GM06990 (cell line): ENCODE results near the gene ASAP2.

Experiments
- DNase-seq: peaks from one replicate; pipeline ENCODE4 v3.0.0-alpha.2; 2011; ENCODE audit not compliant: insufficient read length; ENCODE audit errors: extremely low read depth
- H3K27me3 ChIP-seq: replicated peaks from 2 replicates; pipeline ENCODE4 v1.6.0; 2011; ENCODE audit warnings: low read length; ENCODE audit not compliant: control insufficient read depth, insufficient read depth
- H3K36me3 ChIP-seq: 2 replicates; pipeline ENCODE4 v1.5.1; 2011; ENCODE audit warnings: low read length; ENCODE audit not compliant: control insufficient read depth, insufficient read depth
- H3K4me3 ChIP-seq: replicated peaks from 2 replicates; pipeline ENCODE4 v1.5.1; 2011; ENCODE audit warnings: low read depth, mild to moderate bottlenecking, control low read depth, low read length
- CTCF ChIP-seq: IDR thresholded peaks from 2 replicates; pipeline ENCODE4 v1.5.1; 2011; ENCODE audit warnings: low read length, control low read depth, mild to moderate bottlenecking, inconsistent platforms; ENCODE audit not compliant: insufficient read depth, poor library complexity, severe bottlenecking

ASAP2 gene

GRCh38 chr2:9258953-9259399 lies 52.4 kb downstream of the ASAP2 start:
- Histone ChIP-seq H3K27me3 (no peaks in the 10 kb centered on the region; the same call in 1 of the 2 replicates), H3K4me3 (no peak overlapping the region), H3K36me3 (no peaks in the 10 kb centered on the region)
- no peak for DNase-seq
- no peak for TF ChIP-seq CTCF

GRCh38 chr2:9260464-9260918 lies 53.9 kb downstream of the ASAP2 start:
- no peak for DNase-seq
- TF ChIP-seq CTCF, result no peak
- no peak overlapping the region for H3K4me3 ChIP-seq
- no peaks in the 10 kb centered on the region for H3K36me3 ChIP-seq
- H3K27me3 ChIP-seq, result no peaks in the 10 kb centered on the region; the same call in 1 of the 2 replicates

- H3K36me3 ChIP-seq, result no peaks in the 10 kb centered on the region
- no peaks in the 10 kb centered on the region; the same call in 1 of the 2 replicates for H3K27me3 ChIP-seq
- no peak for TF ChIP-seq CTCF
- H3K4me3 ChIP-seq, result no peak overlapping the region
- DNase-seq, result no peak
Observed at GRCh38 chr2:9261231-9261883, 54.7 kb downstream of the ASAP2 start.

GRCh38 chr2:9262671-9263171 lies 56.1 kb downstream of the ASAP2 start:
- no peak overlapping the region for H3K4me3 ChIP-seq
- no peak for DNase-seq
- TF ChIP-seq CTCF, result no peak

GRCh38 chr2:9263428-9263827 lies 56.8 kb downstream of the ASAP2 start:
- H3K4me3 ChIP-seq, result no peak overlapping the region

More at GRCh38 chr2:9262671-9263171, 56.1 kb downstream of the ASAP2 start:
- H3K36me3 ChIP-seq, result no peaks in the 10 kb centered on the region
- no peaks in the 10 kb centered on the region for H3K27me3 ChIP-seq

More at GRCh38 chr2:9263428-9263827, 56.8 kb downstream of the ASAP2 start:
- Histone ChIP-seq H3K36me3 (no peaks in the 10 kb centered on the region), H3K27me3 (no peaks in the 10 kb centered on the region)
- TF ChIP-seq CTCF, result no peak
- DNase-seq, result no peak
